Stimulated activated CD8-positive, alpha-beta memory T cell treated with anti-CD3 and anti-CD28 coated beads, Interleukin-4, amount 100 ng/mL, for 4 hours (primary cell): ENCODE measurements around the gene NUBPL.
"Not testable (repeated sequence)": the region's sequence is repeated elsewhere in the genome, so short reads cannot be mapped to it uniquely, and the experiment has no call there.

Source experiments
- DNase-seq, 2 donors: peaks; one replicate each; pipeline ENCODE4 v3.0.0-alpha.2; 2020; ENCODE audit warnings: low read depth in 2 of 2, low spot score in 1 of 2

NUBPL gene

DNA sequence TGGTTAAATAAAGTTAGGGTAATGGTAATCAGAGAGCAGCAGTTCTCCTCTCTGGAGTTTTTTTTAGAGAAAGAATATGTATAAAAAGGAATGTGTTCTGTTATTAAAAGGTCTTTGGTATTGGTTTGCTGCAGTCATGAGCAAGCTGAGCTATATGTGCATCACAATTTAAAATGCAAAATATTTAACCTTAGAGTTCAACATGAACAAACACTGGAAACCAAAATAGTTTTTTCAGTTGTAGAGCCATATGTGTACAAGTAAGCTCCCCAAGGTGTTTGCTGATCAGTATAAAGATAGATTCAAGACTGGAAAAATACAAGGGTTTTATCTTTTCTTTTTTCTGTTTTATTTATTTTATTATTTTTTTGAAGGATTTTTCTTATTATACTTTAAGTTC lies 245.0 kb downstream of the NUBPL start:
- no peak for DNase-seq

GRCh38 chr14:31811693-31812628 lies 250.8 kb downstream of the NUBPL start:
- not testable (repeated sequence) for DNase-seq

- not testable (repeated sequence) for DNase-seq
Observed at GRCh38 chr14:31813724-31814490, 252.7 kb downstream of the NUBPL start.

GRCh38 chr14:31819281-31819680 lies 258.1 kb downstream of the NUBPL start:
- DNase-seq: no peak

DNA sequence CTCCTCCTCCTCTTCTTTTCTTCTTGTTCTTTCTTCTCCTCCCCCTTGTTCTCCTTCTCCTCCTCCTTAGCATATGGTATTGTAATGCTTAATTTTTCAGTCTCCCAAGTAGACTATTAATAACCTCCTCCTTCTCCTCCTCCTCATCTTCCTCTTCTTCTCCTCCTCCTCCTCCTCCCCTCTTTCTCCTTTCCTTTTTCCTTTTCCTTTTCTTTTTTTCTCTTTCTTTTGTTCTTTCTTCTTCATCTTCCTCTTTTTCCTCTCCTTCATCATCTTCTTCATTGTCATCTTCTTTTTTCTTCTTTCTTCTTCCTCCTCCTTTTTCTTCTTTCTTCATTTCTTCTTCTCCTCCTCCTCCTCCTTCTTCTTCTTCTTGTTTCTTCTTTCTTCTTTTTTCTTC lies 264.3 kb downstream of the NUBPL start:
- no peak for DNase-seq

DNA sequence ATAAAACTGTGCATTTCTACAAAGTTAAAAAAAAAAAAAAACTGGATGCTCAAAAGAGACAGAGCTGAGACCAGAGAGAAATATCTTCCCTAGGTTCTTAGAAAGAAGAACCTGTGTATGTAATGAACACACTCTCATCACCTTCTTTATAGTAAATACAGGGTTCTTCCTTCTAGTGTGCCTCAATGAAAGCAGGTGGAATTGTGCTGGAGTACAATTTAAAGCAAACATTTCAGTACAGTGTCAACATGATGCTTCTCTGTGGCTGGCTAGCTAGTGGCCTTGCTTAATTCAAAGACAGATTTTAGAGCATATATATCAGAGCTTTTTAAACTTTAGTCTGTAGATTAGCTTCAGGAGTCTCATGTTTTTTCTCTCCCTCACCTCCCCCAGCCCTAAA lies 266.1 kb downstream of the NUBPL start:
- no peak for DNase-seq

GRCh38 chr14:31828946-31829868 lies 268.0 kb downstream of the NUBPL start:
- DNase-seq: no peak

DNA sequence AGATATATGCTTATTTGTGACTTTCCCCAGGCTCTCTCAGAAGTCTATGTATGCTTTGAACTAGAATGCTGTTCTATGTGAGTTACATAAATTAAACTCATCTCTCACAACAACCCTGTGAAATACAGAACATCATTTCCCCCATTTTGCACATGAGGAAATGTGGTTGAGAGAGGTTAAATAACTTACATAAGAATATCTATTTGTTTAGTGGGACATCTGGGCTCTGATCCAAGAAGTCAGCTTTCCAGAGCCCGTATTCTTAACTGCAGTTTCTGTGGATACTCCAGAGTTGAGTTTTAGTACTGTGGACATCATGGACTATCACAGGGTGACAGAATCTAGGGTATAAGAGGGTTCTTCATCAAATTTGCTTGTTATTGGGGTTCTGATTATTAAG lies 273.4 kb downstream of the NUBPL start:
- DNase-seq: no peak

DNA sequence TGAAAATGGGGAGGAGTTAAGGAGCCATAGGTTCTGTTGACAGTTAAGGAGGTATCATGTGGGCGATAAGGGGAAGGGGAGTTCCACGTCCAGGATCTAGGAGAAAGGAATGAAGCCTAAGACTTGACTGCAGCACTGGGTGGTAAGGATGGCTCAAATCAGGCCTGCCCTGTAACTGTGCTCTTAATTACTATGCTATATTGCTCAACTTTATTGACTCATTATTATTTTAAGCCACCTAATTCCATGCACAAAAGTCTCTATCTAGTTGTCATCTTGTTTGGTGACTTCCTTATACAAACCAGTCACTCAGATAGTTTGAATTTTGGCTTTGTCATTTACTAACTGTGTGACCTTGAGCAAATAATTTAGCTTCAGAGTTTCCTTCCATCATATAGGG lies 273.8 kb downstream of the NUBPL start:
- no peak for DNase-seq

DNA sequence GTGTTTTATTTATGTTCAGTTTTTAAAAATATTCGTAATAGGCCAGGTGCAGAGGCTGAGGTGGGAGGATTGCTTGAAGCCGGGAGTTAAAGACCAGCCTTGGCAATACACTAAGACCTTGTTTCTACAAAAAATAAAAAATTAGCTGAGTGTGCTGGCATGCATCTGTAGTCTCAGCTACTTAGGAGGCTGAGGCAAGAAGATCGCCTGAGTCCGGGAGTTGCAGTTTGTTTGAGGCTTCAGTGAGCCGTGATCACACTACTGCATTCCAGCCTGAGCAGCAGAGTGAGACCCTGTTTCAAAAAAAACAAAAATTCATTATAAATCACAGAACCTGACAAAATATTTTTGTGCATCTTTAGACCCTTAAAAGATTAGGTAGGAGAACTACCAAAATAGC lies 275.8 kb downstream of the NUBPL start:
- DNase-seq: no peak

DNA sequence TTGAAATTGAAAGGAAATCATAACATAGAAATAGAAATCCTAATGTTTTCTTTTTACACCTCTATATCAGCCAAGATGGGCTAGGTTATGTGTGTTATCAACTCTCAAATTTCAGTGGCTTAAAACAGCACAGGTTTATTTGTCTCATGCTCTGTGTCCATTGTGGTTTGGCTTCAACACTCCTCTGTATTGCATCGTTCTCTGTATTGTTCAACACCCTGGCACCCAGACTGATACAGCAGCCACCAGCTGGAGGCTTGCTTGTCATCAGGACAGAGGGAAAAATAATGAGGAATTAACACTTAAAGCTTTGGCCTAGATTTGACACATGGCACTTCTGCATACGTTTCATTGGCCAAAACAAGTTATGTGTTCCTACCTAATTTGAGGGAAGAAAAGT lies 281.7 kb downstream of the NUBPL start:
- DNase-seq: no peak

DNA sequence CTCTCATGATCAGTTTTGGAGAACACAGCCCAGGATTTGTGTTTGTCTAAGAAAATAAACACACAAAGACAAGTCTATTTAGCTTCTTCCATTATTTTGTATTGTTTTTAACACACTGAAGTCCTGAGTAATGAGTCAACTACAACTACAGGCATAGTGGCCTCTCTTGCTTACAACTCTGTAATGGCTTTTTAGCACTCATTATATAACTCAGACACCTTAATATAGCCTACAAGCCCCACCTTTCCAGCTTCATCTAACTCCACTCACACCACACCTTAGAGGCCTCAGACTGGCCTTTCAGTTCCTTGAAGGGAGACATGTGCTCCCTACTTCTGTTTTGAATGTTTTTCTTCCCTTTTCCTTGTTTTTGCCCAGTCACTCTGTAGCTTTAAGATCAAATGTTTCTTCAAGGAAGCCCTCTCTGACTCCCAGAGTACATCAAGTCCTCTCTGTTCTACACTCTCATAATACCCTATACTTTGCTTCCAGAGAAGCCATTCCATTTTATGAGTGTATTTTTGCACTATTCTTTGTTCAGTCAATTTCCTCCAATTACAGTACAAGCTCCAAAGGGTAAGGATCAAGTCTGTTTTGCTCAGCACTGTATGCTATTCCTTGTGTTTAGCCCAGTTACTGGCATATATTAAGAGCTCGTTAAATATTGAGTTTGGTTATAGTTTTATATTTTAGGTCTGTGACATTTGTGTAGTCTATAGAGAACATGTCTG lies 282.3 kb downstream of the NUBPL start:
- DNase-seq: no peak

DNA sequence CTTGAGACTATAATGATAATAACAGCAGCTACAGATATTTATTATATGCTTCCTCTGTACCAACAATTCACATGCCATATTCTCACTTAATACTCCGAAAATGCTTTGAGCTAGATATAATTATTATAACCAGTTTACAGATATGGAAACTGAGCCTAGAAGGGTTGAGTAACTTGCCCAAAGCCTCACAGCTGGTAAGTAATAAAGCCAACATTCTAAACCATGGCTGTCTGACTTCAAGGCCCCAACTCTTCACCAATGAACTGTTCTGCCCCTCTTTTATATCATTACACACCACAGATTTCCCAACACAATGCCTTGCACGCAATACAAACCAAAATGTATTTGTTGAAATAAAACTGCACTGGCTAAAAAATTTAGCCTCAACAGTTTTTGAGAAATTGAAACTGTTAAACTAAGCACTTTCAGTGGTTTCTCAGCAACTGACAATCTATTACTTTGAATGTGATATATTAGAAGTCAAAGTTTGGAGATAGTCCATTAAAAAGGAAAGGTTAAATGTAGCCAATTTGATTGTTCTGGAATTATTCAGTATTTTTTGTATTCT lies 293.4 kb downstream of the NUBPL start:
- no peak for DNase-seq

DNA sequence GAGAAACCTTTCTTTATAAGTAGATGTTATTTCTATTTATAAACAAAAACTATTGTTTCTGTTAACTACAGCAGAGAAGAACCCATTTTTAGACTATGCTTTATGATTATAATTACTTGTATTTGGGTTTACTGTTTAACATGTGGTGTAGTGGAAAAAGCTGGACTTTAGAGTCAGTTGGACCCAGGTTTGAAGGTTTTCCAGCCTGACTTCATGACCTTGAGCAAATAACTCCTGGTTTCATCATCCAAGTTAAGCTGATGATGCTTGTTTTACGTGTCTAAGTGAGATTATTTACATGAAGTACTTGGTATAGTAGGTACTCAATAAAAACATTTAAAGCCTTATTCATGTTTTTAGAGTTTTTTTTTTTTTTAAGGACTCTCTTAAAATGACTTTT lies 294.1 kb downstream of the NUBPL start:
- DNase-seq: no peak

- not testable (repeated sequence) for DNase-seq
Observed at GRCh38 chr14:31856003-31856402, 294.8 kb downstream of the NUBPL start.

GRCh38 chr14:31858868-31859267 lies 297.7 kb downstream of the NUBPL start:
- no peak for DNase-seq

GRCh38 chr14:31864937-31865855 lies 304.0 kb downstream of the NUBPL start:
- DNase-seq: no peak

- no peak for DNase-seq
Observed at GRCh38 chr14:31867570-31867969, 306.4 kb downstream of the NUBPL start.

DNA sequence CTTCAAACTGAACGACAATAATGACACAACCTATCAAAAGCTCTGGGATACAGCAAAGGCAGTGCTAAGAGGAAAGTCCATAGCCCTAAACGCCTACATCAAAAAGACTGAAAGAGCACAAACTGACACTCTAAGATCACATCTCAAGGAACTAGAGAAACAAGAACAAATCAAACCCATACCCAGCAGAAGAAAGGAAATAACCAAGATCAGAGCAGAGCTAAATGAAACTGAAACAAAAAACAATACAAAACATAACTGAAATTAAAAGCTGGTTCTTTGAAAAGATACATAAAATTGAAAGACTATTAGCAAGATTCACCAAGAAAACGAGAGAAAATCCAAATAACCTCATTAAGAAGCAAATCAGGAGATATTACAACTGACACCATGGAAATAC lies 306.9 kb downstream of the NUBPL start:
- DNase-seq: not testable (repeated sequence)
